ENCODE data around the gene IQCE. TPM values are rescaled to one million over a fixed set of nuclear protein-coding genes. Genes with fewer than 3 reads are reported as not detected.

The IQCE gene
- polyA plus RNA-seq, 1 donor from 2014 or later = 21.2 TPM

- no peaks in the 10 kb centered on the region for H3K9me2 ChIP-seq (ENCODE audit: insufficient read depth, low read length)
- peaks cover 12% of the 10 kb centered on the region for H3K79me2 ChIP-seq (replicated peaks; ENCODE audit: insufficient read depth, low read length)
- H4K20me1 ChIP-seq (ENCODE audit: insufficient read depth) = peaks cover 6% of the 10 kb centered on the region
- no peaks in the 10 kb centered on the region for H3K9me3 ChIP-seq (ENCODE audit: low read length)
- TF ChIP-seq SMC3 (conservative IDR thresholded peaks at IDR 0.05; ENCODE audit: poor library complexity) (no peak), REST (IDR thresholded peaks at IDR 0.05; ENCODE audit: borderline replicate concordance) (no peak), EP300 (conservative IDR thresholded peaks at IDR 0.05; ENCODE audit: poor library complexity, severe bottlenecking) (no peak), RAD21 (conservative IDR thresholded peaks at IDR 0.05) (no peak), CTCF (IDR thresholded peaks at IDR 0.05; ENCODE audit: poor library complexity, severe bottlenecking) (no peak), EZH2 (IDR thresholded peaks at IDR 0.05; ENCODE audit: borderline replicate concordance, insufficient read depth, low read length, poor library complexity, severe bottlenecking) (no peak), TAF1 (IDR thresholded peaks at IDR 0.05; ENCODE audit: low read depth) (no peak), POLR2AphosphoS5 (IDR thresholded peaks at IDR 0.05) (no peak), MXI1 (conservative IDR thresholded peaks at IDR 0.05; ENCODE audit: poor library complexity, severe bottlenecking) (no peak)
- H2AFZ ChIP-seq (ENCODE audit: low read depth, low read length) = no peak overlapping the region
- H3K36me3 ChIP-seq (ENCODE audit: insufficient read depth, low read length) = no peaks in the 10 kb centered on the region
- no peaks in the 10 kb centered on the region for H3F3A ChIP-seq (ENCODE audit: insufficient read depth, low read length, poor library complexity, severe bottlenecking)
- no peak overlapping the region for H3K4me2 ChIP-seq (ENCODE audit: low read length)
- no peak overlapping the region for H3K9ac ChIP-seq (ENCODE audit: low read length)
- no peaks in the 10 kb centered on the region for H3K27me3 ChIP-seq (ENCODE audit: insufficient read depth, low read depth, low read length)
- no peak overlapping the region for H3K27ac ChIP-seq (ENCODE audit: low read length)
- no peak overlapping the region for H3K4me3 ChIP-seq (ENCODE audit: low read length)
These were observed 69.3 kb downstream of the IQCE start for GRCh38 chr7:2628130-2628482.

- no peaks in the 10 kb centered on the region for H3K27me3 ChIP-seq (ENCODE audit: insufficient read depth, low read depth, low read length)
- no peak overlapping the region for H3K9ac ChIP-seq (ENCODE audit: low read length)
- peaks cover 20% of the 10 kb centered on the region for H3K79me2 ChIP-seq (replicated peaks; ENCODE audit: insufficient read depth, low read length)
- no peak overlapping the region for H3K4me2 ChIP-seq (ENCODE audit: low read length)
- H3K9me3 ChIP-seq (ENCODE audit: low read length) = no peaks in the 10 kb centered on the region
- no peaks in the 10 kb centered on the region for H3K36me3 ChIP-seq (ENCODE audit: insufficient read depth, low read length)
- no peak overlapping the region for H2AFZ ChIP-seq (ENCODE audit: low read depth, low read length)
- TF ChIP-seq POLR2AphosphoS5 (IDR thresholded peaks at IDR 0.05) (no peak), EZH2 (IDR thresholded peaks at IDR 0.05; ENCODE audit: borderline replicate concordance, insufficient read depth, low read length, poor library complexity, severe bottlenecking) (no peak), CTCF (IDR thresholded peaks at IDR 0.05; ENCODE audit: poor library complexity, severe bottlenecking) (no peak), SMC3 (conservative IDR thresholded peaks at IDR 0.05; ENCODE audit: poor library complexity) (no peak), RAD21 (conservative IDR thresholded peaks at IDR 0.05) (no peak), MXI1 (conservative IDR thresholded peaks at IDR 0.05; ENCODE audit: poor library complexity, severe bottlenecking) (no peak), TAF1 (IDR thresholded peaks at IDR 0.05; ENCODE audit: low read depth) (no peak)
- H3F3A ChIP-seq (ENCODE audit: insufficient read depth, low read length, poor library complexity, severe bottlenecking) = no peaks in the 10 kb centered on the region
- no peak overlapping the region for H3K27ac ChIP-seq (ENCODE audit: low read length)
- H3K4me3 ChIP-seq (ENCODE audit: low read length) = no peak overlapping the region
- H3K9me2 ChIP-seq (ENCODE audit: insufficient read depth, low read length) = no peaks in the 10 kb centered on the region
- peaks cover 14% of the 10 kb centered on the region for H4K20me1 ChIP-seq (ENCODE audit: insufficient read depth)
These were observed 70.1 kb downstream of the IQCE start for GRCh38 chr7:2628891-2629290.

All from neural cell (in vitro differentiated cells).